ENCODE data around the gene IGFBPL1. TPM values are rescaled to one million over a fixed set of nuclear protein-coding genes. Genes with fewer than 3 reads are reported as not detected.
"Not testable (repeated sequence)": the region's sequence is repeated elsewhere in the genome, so short reads cannot be mapped to it uniquely, and the experiment has no call there.

Gene IGFBPL1
- total and polyA plus RNA-seq, 2 experiments from 2014 or later, result 2.0 to 24.2 TPM

- no peaks in the 10 kb centered on the region for H3K4me1 ChIP-seq (ENCODE audit: low read depth)
- peaks cover 11% of the 10 kb centered on the region for H3K27me3 ChIP-seq
- no peak for DNase-seq (ENCODE audit: low read depth in 1 of 2, low spot score in 1 of 2)
- TF ChIP-seq CTCF (IDR thresholded peaks at IDR 0.05; ENCODE audit: low read depth, low read length), result no peak
- H3K27ac ChIP-seq, result no peak overlapping the region
- no peak overlapping the region for H3K4me3 ChIP-seq
- H3K9me3 ChIP-seq (ENCODE audit: low read depth), result no peaks in the 10 kb centered on the region
- no peaks in the 10 kb centered on the region for H3K36me3 ChIP-seq
Measured at GRCh38 chr9:38406476-38407186, 17.6 kb downstream of the IGFBPL1 start.

- Histone ChIP-seq H3K27ac (no peak overlapping the region), H3K9me3 (ENCODE audit: low read depth) (no peaks in the 10 kb centered on the region), H3K4me3 (no peak overlapping the region), H3K27me3 (peaks cover 11% of the 10 kb centered on the region), H3K36me3 (no peaks in the 10 kb centered on the region), H3K4me1 (ENCODE audit: low read depth) (no peaks in the 10 kb centered on the region)
- DNase-seq (ENCODE audit: low read depth in 1 of 2, low spot score in 1 of 2), result no peak
- TF ChIP-seq CTCF (IDR thresholded peaks at IDR 0.05; ENCODE audit: low read depth, low read length), result no peak
Measured at GRCh38 chr9:38405785-38406184, 18.5 kb downstream of the IGFBPL1 start.

- H3K27ac ChIP-seq, result no peak overlapping the region
- no peaks in the 10 kb centered on the region for H3K9me3 ChIP-seq (ENCODE audit: low read depth)
- H3K36me3 ChIP-seq, result no peaks in the 10 kb centered on the region
- peaks cover 11% of the 10 kb centered on the region for H3K27me3 ChIP-seq
- no peaks in the 10 kb centered on the region for H3K4me1 ChIP-seq (ENCODE audit: low read depth)
- TF ChIP-seq CTCF (IDR thresholded peaks at IDR 0.05; ENCODE audit: low read depth, low read length), result no peak
- DNase-seq (ENCODE audit: low read depth in 1 of 2, low spot score in 1 of 2), result no peak
- no peak overlapping the region for H3K4me3 ChIP-seq
Measured at GRCh38 chr9:38404314-38404713, 19.9 kb downstream of the IGFBPL1 start.

- DNase-seq (ENCODE audit: low read depth in 1 of 2, low spot score in 1 of 2), result no peak
- no peaks in the 10 kb centered on the region for H3K4me1 ChIP-seq (ENCODE audit: low read depth)
- peaks cover 11% of the 10 kb centered on the region for H3K27me3 ChIP-seq
- no peaks in the 10 kb centered on the region for H3K9me3 ChIP-seq (ENCODE audit: low read depth)
- no peak for TF ChIP-seq CTCF (IDR thresholded peaks at IDR 0.05; ENCODE audit: low read depth, low read length)
- no peak overlapping the region for H3K4me3 ChIP-seq
- H3K27ac ChIP-seq, result no peak overlapping the region
- H3K36me3 ChIP-seq, result no peaks in the 10 kb centered on the region
Measured at GRCh38 chr9:38401994-38402393, 22.3 kb downstream of the IGFBPL1 start.

- not testable (repeated sequence) for H3K4me1 ChIP-seq (ENCODE audit: low read depth); H3K36me3 ChIP-seq; H3K27ac ChIP-seq; DNase-seq (ENCODE audit: low read depth in 1 of 2, low spot score in 1 of 2); H3K4me3 ChIP-seq; H3K9me3 ChIP-seq (ENCODE audit: low read depth); H3K27me3 ChIP-seq
Measured at GRCh38 chr9:38399191-38399590, 25.1 kb downstream of the IGFBPL1 start.

- Histone ChIP-seq H3K27me3 (no peaks in the 10 kb centered on the region), H3K9me3 (ENCODE audit: low read depth) (no peaks in the 10 kb centered on the region), H3K4me3 (no peak overlapping the region), H3K27ac (no peak overlapping the region), H3K4me1 (ENCODE audit: low read depth) (peaks cover 8% of the 10 kb centered on the region), H3K36me3 (no peaks in the 10 kb centered on the region)
- no peak for DNase-seq (ENCODE audit: low read depth in 1 of 2, low spot score in 1 of 2)
- TF ChIP-seq CTCF (IDR thresholded peaks at IDR 0.05; ENCODE audit: low read depth, low read length), result no peak
Measured at GRCh38 chr9:38396371-38396671, 27.9 kb downstream of the IGFBPL1 start.

Measured in cardiac muscle cell (in vitro differentiated cells and primary cell).